ENCODE data around the gene SEPTIN12.

- TF ChIP-seq CTCF (optimal IDR thresholded peaks at IDR 0.05 in 1 of 3, IDR thresholded peaks at IDR 0.05 in 1 of 3, conservative IDR thresholded peaks at IDR 0.05 in 1 of 3; ENCODE audit: extremely low read depth in 1 of 3, insufficient read depth in 2 of 3, low read length in 3 of 3): no peak
- TF ChIP-seq EZH2 (IDR thresholded peaks at IDR 0.05; ENCODE audit: low read length): no peak
Measured at GRCh38 chr16:4790261-4790660, 2.1 kb upstream of the SEPTIN12 start.

Data from keratinocyte (primary cell).